Measurements from ENCODE around the gene KDM6A.

- TF ChIP-seq, protein P1, sequence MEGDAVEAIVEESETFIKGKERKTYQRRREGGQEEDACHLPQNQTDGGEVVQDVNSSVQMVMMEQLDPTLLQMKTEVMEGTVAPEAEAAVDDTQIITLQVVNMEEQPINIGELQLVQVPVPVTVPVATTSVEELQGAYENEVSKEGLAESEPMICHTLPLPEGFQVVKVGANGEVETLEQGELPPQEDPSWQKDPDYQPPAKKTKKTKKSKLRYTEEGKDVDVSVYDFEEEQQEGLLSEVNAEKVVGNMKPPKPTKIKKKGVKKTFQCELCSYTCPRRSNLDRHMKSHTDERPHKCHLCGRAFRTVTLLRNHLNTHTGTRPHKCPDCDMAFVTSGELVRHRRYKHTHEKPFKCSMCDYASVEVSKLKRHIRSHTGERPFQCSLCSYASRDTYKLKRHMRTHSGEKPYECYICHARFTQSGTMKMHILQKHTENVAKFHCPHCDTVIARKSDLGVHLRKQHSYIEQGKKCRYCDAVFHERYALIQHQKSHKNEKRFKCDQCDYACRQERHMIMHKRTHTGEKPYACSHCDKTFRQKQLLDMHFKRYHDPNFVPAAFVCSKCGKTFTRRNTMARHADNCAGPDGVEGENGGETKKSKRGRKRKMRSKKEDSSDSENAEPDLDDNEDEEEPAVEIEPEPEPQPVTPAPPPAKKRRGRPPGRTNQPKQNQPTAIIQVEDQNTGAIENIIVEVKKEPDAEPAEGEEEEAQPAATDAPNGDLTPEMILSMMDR (IDR thresholded peaks at IDR 0.05) = no peak
- TF ChIP-seq ETV6 (CRISPR knock-in tag; IDR thresholded peaks at IDR 0.05) = no peak
- TF ChIP-seq FOXK1 (CRISPR knock-in tag; IDR thresholded peaks at IDR 0.05) = no peak
- no peak for TF ChIP-seq NFYB (CRISPR knock-in tag; conservative IDR thresholded peaks at IDR 0.05; ENCODE audit: low read depth)
- no peak for TF ChIP-seq FOXJ3 (CRISPR knock-in tag; IDR thresholded peaks at IDR 0.05; ENCODE audit: borderline replicate concordance)
- TF ChIP-seq, protein P2, sequence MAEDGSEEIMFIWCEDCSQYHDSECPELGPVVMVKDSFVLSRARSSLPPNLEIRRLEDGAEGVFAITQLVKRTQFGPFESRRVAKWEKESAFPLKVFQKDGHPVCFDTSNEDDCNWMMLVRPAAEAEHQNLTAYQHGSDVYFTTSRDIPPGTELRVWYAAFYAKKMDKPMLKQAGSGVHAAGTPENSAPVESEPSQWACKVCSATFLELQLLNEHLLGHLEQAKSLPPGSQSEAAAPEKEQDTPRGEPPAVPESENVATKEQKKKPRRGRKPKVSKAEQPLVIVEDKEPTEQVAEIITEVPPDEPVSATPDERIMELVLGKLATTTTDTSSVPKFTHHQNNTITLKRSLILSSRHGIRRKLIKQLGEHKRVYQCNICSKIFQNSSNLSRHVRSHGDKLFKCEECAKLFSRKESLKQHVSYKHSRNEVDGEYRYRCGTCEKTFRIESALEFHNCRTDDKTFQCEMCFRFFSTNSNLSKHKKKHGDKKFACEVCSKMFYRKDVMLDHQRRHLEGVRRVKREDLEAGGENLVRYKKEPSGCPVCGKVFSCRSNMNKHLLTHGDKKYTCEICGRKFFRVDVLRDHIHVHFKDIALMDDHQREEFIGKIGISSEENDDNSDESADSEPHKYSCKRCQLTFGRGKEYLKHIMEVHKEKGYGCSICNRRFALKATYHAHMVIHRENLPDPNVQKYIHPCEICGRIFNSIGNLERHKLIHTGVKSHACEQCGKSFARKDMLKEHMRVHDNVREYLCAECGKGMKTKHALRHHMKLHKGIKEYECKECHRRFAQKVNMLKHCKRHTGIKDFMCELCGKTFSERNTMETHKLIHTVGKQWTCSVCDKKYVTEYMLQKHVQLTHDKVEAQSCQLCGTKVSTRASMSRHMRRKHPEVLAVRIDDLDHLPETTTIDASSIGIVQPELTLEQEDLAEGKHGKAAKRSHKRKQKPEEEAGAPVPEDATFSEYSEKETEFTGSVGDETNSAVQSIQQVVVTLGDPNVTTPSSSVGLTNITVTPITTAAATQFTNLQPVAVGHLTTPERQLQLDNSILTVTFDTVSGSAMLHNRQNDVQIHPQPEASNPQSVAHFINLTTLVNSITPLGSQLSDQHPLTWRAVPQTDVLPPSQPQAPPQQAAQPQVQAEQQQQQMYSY (CRISPR knock-in tag; IDR thresholded peaks at IDR 0.05) = no peak
- no peak for TF ChIP-seq SP1 (CRISPR knock-in tag; conservative IDR thresholded peaks at IDR 0.05)
- TF ChIP-seq STAT6 (CRISPR knock-in tag; conservative IDR thresholded peaks at IDR 0.05; ENCODE audit: low read depth) = no peak
- no peak for TF ChIP-seq FOXP1 (CRISPR knock-in tag; IDR thresholded peaks at IDR 0.05; ENCODE audit: borderline replicate concordance)
Observed at GRCh38 chrX:45083314-45083713, 210.3 kb downstream of the KDM6A start.

Data from WTC11 (cell line).